Spleen (tissue), 11 donors: ENCODE results near the gene GRM8. TPM values are rescaled to one million over a fixed set of nuclear protein-coding genes. Genes with fewer than 3 reads are reported as not detected.

ENCODE experiments used
- DNase-seq: peaks from one replicate; pipeline ENCODE4 v3.0.0-alpha.2; 2020
- H3K27ac ChIP-seq, 8 donors: fragments of 200-600 bp; sonication (generic) in 7 of 8; 1 replicate in 4 of 8; 2 replicates in 4 of 8; pipeline versions ENCODE4 v1.5.0 to v1.8.0; 2016 to 2021; ENCODE audit warnings: inconsistent platforms in 4 of 8, mild to moderate bottlenecking in 4 of 8, moderate library complexity in 1 of 8
- H3K27me3 ChIP-seq, 7 donors: fragments of 200-600 bp; sonication (generic) in 6 of 7; replicated peaks in 1 of 7; 1 replicate in 4 of 7; 2 replicates in 3 of 7; pipeline versions ENCODE4 v1.5.0 to v1.8.0; 2016 to 2021; ENCODE audit warnings: inconsistent platforms in 3 of 7, mild to moderate bottlenecking in 1 of 7
- H3K36me3 ChIP-seq, 6 donors: fragments of 200-600 bp; sonication (generic) in 5 of 6; 1 replicate in 4 of 6; 2 replicates in 2 of 6; pipeline versions ENCODE4 v1.5.0 to v1.8.0; 2016 to 2021; ENCODE audit warnings: inconsistent platforms in 2 of 6
- H3K4me1 ChIP-seq, 6 donors: fragments of 200-600 bp; sonication (generic) in 5 of 6; 1 replicate in 3 of 6; 2 replicates in 3 of 6; pipeline versions ENCODE4 v1.5.0 to v1.8.0; 2016 to 2021; ENCODE audit warnings: inconsistent platforms in 3 of 6
- H3K4me3 ChIP-seq, 8 donors: fragments of 200-600 bp; sonication (generic) in 7 of 8; 1 replicate in 4 of 8; 2 replicates in 4 of 8; pipeline versions ENCODE4 v1.5.0 to v1.8.0; 2016 to 2021; ENCODE audit warnings: inconsistent platforms in 4 of 8, mild to moderate bottlenecking in 4 of 8, moderate library complexity in 2 of 8
- H3K9me3 ChIP-seq, 8 donors: fragments of 200-600 bp; sonication (generic) in 7 of 8; 1 replicate in 4 of 8; 2 replicates in 4 of 8; pipeline versions ENCODE4 v1.5.0 to v1.8.0; 2016 to 2021; ENCODE audit warnings: inconsistent platforms in 4 of 8
- POLR2A ChIP-seq, 3 donors: fragments of 450-650 bp; IDR thresholded peaks; one replicate each; pipeline ENCODE4 v1.5.1; 2017; ENCODE audit warnings: antibody characterized with exemption in 3 of 3, mild to moderate bottlenecking in 1 of 3
- POLR2AphosphoS5 ChIP-seq, 3 donors: sonication (generic); formaldehyde crosslinking; IDR thresholded peaks; one replicate each; pipeline ENCODE4 v1.5.1; 2017; ENCODE audit warnings: antibody characterized with exemption in 3 of 3
- whole genome bisulfite sequencing, 5 donors: extraction: QIAGEN DNeasy Blood & Tissue Kit in 3 of 5; methylation state at CpG; one replicate each; pipeline versions ENCODE4 v1.1.5 to v1.1.7; 2013 to 2018; 5-methylcytosine and 5-hydroxymethylcytosine counted together
- intact Hi-C: fragments of 100-400 bp; cut with DNase I; formaldehyde crosslinking; loops from one replicate; pipeline ENCODE4 v1.15.0; 2023; ENCODE audit warnings: low total_unique reads
- polyA plus RNA-seq, 3 donors: library from polyadenylated mRNA; stranded (reverse); fragments of 200-250 nt; gene quantifications; one replicate each; pipeline ENCODE4 v1.2.1, GENCODE V29; 2013
- total RNA-seq, 7 donors: library from RNA; depleted of rRNA in 3 of 7; stranded (reverse); fragments of >200 nt in 3 of 7; fragmentation: NEBNext Ultra II Directional in 4 of 7; extraction: Animal tissue kit (Norgen Biotek cat#: 25700) in 4 of 7; gene quantifications; one replicate each; pipeline versions ENCODE4 v1.1.0 to v1.2.1, GENCODE V29; 2016 to 2021
- TF ChIP-seq, protein P1 (sequence below), 11 experiments: fragments of 200-600 bp in 7 of 11; fragments of 450-650 bp in 4 of 11; sonication (generic) in 4 of 11; IDR thresholded peaks in 8 of 11; conservative IDR thresholded peaks in 3 of 11; 1 replicate in 7 of 11; 2 replicates in 4 of 11; pipeline versions ENCODE4 v1.4.0 to v1.8.0; 2016 to 2021; ENCODE audit warnings: antibody characterized with exemption in 11 of 11, inconsistent platforms in 4 of 11, mild to moderate bottlenecking in 1 of 11
- donor health status: healthy with polysubstance abuse.
- donor health status: DM: no; HTN: no; CAD: no; lungs with moderate emphysema.
- donor health status: DM: no; HTN: no; CAD: no.
- donor health status: Bipolar disorder and iron deficiency.
- donor health status: healthy.
- donor health status: DM: no; HTN: no; CAD: no.
- donor health status: DM: yes; HTN: yes; CAD: no.

Gene GRM8
- total and polyA plus RNA-seq, 10 donors: 0.30 to 0.60 TPM; not detected in 8

DNA sequence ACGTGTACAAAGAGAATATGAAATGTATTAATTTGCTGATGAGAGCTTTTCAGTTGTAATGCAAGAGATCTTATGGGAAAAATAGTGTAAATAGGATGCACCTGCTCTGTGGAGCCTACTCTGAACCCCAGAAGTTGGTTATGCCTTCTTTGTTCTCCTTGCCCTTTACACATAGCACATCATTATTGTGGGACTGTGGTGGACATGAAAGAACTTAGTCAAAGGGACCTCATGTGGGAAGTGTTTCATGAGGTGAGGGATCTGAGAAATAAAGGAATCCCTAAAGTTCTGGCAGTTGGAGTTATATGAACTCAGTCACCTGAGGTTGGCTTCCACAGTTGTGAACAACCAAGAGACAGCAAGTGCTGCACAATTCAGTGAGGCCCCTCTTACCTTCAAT is 66.1 kb downstream of the GRM8 start:
- H3K4me3 ChIP-seq: no peak overlapping the region
- H3K4me1 ChIP-seq: no peaks in the 10 kb centered on the region
- no peak for DNase-seq
- intact Hi-C loops: loop anchor here (10.0 kb wide), 1 partner anchor 62 kb away; no protein-coding TSS in a partner anchor
- 45 to 55% (median 54%) methylated on average over 1 of the region's 1 CpG for WGBS, 5 donors
- no peaks in the 10 kb centered on the region for H3K36me3 ChIP-seq
- H3K9me3 ChIP-seq: no peaks in the 10 kb centered on the region
- no peaks in the 10 kb centered on the region for H3K27me3 ChIP-seq
- no peak overlapping the region for H3K27ac ChIP-seq
- no peak for TF ChIP-seq POLR2A (IDR thresholded peaks at IDR 0.05)

DNA sequence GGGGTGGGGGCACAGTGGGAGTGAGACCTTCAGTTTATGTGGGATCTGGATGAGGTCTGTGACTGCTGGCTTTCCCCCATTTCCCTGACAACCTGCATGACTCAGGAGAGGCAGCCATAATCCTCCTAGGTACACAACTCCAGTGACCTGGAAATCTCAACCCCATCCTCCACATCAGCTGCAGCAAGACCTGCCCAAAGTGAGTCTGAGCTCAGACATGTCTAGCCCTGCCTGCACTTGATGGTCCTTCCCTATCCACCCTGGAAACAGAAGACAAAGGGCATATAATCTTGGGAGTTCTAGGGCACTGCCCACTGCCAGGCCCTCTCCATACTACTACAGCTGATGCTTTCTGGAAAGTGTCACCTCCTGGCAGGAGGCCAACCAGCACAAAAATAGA is 75.6 kb downstream of the GRM8 start:
- Histone ChIP-seq H3K27ac (no peak overlapping the region), H3K27me3 (no peaks in the 10 kb centered on the region), H3K4me1 (no peaks in the 10 kb centered on the region), H3K9me3 (peaks cover 0 to 22% (median 1%) of the 10 kb centered on the region in 8 donors), H3K4me3 (no peak overlapping the region), H3K36me3 (no peaks in the 10 kb centered on the region)
- TF ChIP-seq, protein P1, sequence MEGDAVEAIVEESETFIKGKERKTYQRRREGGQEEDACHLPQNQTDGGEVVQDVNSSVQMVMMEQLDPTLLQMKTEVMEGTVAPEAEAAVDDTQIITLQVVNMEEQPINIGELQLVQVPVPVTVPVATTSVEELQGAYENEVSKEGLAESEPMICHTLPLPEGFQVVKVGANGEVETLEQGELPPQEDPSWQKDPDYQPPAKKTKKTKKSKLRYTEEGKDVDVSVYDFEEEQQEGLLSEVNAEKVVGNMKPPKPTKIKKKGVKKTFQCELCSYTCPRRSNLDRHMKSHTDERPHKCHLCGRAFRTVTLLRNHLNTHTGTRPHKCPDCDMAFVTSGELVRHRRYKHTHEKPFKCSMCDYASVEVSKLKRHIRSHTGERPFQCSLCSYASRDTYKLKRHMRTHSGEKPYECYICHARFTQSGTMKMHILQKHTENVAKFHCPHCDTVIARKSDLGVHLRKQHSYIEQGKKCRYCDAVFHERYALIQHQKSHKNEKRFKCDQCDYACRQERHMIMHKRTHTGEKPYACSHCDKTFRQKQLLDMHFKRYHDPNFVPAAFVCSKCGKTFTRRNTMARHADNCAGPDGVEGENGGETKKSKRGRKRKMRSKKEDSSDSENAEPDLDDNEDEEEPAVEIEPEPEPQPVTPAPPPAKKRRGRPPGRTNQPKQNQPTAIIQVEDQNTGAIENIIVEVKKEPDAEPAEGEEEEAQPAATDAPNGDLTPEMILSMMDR (IDR thresholded peaks at IDR 0.05 in 8 of 11, conservative IDR thresholded peaks at IDR 0.05 in 3 of 11): no peak
- TF ChIP-seq POLR2AphosphoS5 (IDR thresholded peaks at IDR 0.05) (no peak), POLR2A (IDR thresholded peaks at IDR 0.05) (no peak)
- intact Hi-C loops: no loop called here
- DNase-seq: no peak

DNA sequence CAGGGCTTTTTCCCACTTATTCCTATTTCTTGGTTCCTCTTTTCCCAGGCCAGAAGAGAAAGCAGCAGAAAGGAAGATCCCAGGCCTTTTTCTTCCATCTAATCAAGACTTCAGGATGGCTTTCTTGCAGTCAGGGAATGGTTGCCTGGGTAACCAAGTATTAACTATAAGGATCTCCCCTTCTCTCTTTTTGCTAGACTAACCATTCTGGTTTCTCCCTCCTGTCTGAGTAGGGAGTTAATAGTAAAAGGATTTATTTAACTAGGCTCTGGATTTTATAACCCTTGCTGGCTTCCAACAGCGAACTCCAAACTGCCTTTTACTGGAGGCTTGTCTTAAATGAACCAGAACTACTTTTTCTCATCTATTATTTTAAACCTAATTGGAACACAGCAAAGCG is 90.4 kb downstream of the GRM8 start:
- intact Hi-C loops: no loop called here
- DNase-seq: no peak
- peaks cover 0 to 19% (median 0%) of the 10 kb centered on the region in 7 donors for H3K27me3 ChIP-seq
- no peaks in the 10 kb centered on the region for H3K36me3 ChIP-seq
- WGBS, 5 donors: 70 to 84% (median 72%) methylated on average over 2 of the region's 2 CpGs
- no peaks in the 10 kb centered on the region for H3K9me3 ChIP-seq
- TF ChIP-seq POLR2AphosphoS5 (IDR thresholded peaks at IDR 0.05) (no peak), POLR2A (IDR thresholded peaks at IDR 0.05) (no peak)
- TF ChIP-seq, protein P1 (IDR thresholded peaks at IDR 0.05 in 8 of 11, conservative IDR thresholded peaks at IDR 0.05 in 3 of 11): no peak
- no peak overlapping the region for H3K27ac ChIP-seq
- H3K4me1 ChIP-seq: no peaks in the 10 kb centered on the region
- H3K4me3 ChIP-seq: no peak overlapping the region

DNA sequence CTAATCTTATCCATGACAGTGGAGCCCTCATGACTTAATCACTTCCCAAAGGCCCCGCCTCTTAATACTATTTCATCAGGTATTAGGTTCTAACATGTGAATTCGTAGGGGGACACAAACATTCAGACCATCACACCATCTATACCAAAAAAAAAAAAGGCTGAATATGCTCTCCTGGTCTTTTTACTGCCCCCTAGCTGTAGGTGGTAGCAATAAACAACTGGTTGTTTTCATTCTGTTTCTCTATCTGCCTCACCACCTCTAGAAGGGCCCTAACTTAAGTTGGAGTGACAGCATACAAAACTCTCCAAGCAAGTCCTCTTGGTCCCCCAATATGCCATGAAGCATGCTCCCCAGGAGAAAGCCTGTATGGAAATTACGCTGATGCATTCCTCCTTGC is 94.1 kb downstream of the GRM8 start:
- Histone ChIP-seq H3K36me3 (no peaks in the 10 kb centered on the region), H3K4me1 (no peaks in the 10 kb centered on the region), H3K4me3 (no peak overlapping the region), H3K9me3 (no peaks in the 10 kb centered on the region), H3K27me3 (peaks cover 0 to 19% (median 0%) of the 10 kb centered on the region in 7 donors), H3K27ac (no peak overlapping the region)
- TF ChIP-seq POLR2AphosphoS5 (IDR thresholded peaks at IDR 0.05) (no peak), POLR2A (IDR thresholded peaks at IDR 0.05) (no peak)
- TF ChIP-seq, protein P1 (IDR thresholded peaks at IDR 0.05 in 8 of 11, conservative IDR thresholded peaks at IDR 0.05 in 3 of 11): no peak
- intact Hi-C loops: no loop called here
- no peak for DNase-seq
- 58 to 67% (median 64%) methylated on average over 3 of the region's 3 CpGs for WGBS, 5 donors

DNA sequence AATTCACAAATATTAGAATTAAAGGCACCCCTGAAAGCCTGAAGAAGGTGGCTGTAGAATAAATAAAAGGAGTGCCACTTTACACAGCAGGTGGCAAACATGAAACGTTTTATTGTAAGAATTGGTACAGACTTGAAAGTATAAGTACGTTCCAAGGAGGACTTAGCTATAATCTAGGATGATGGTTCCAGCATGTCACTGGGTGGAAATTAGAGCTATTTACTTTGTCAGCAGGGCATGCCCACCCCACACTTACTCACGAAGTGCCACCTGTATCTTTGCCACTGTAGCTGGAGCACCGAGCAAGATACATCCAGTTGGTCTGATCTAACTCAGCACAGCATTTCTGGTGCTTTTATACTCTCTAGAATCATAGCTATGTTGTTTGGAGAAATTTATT is 97.8 kb downstream of the GRM8 start:
- intact Hi-C loops: no loop called here
- Histone ChIP-seq H3K27me3 (peaks cover 0 to 4% (median 0%) of the 10 kb centered on the region in 7 donors), H3K4me3 (no peak overlapping the region), H3K4me1 (no peaks in the 10 kb centered on the region), H3K9me3 (no peaks in the 10 kb centered on the region), H3K27ac (no peak overlapping the region), H3K36me3 (no peaks in the 10 kb centered on the region)
- no peak for DNase-seq
- WGBS, 5 donors: 69 to 76% (median 73%) methylated on average over 4 of the region's 4 CpGs
- TF ChIP-seq, protein P1 (IDR thresholded peaks at IDR 0.05 in 8 of 11, conservative IDR thresholded peaks at IDR 0.05 in 3 of 11): no peak
- TF ChIP-seq POLR2AphosphoS5 (IDR thresholded peaks at IDR 0.05): no peak
